Measurements from ENCODE around the gene LRRC75A.

Gene LRRC75A

DNA sequence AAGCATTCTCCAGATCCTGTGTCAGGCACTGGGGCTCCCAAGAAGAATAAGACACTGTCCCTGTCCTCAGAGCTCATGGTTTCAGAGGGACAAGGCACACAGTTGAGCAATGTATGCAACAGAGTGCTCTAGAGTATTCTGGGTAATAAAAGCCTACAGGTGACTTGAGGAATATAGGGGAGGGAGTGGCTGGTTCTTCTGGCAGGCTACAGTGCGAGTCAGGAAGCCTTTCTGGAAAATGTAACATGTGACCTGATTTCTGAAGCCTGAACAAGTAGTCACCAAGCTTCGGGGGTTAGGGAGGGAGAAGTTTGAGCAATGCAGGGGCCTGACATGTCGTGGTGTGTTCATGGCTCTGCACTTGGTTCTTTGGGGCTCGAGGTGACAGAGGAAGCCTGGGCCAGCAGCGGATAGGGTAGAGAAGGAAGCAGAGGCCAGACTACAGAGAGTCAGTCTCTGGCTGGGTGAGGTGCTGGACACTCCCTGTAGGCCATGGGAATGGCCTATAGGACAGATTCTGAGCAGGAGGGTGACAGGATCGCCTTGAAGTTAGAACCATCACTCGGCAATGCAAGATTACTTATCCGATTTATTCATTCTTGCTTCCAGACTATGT is 16.0 kb upstream of the LRRC75A start:
- no peak for DNase-seq (ENCODE audit: low spot score)
- Mint-ChIP-seq H3K9me3 (no peaks in the 10 kb centered on the region), H3K27me3 (ENCODE audit: low read depth) (peaks cover 9% of the 10 kb centered on the region), H3K4me1 (ENCODE audit: low read depth) (no peaks in the 10 kb centered on the region), H3K4me3 (no peak overlapping the region), H3K36me3 (ENCODE audit: low read depth) (no peaks in the 10 kb centered on the region), H3K27ac (no peak overlapping the region)

DNA sequence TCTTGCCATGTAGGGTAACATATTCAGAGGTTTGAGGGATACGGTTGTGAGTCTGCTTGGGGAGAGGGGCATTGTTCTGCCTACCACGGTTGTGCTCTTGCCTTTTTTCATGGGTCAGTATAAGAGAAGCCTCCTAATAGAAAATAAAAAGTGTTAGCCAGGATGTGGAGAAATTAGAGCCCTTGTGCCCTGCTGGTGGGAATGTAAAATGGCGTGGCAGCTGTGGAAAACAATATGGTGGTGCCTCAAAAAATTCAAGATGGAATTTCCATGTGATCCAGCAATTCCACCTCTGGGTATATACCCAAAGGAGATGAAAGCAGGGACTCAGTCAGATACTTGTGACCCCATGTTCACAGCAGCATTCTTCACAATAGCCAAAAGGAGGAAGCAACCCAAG is 14.2 kb upstream of the LRRC75A start:
- Mint-ChIP-seq H3K4me3 (no peak overlapping the region), H3K9me3 (no peaks in the 10 kb centered on the region), H3K27me3 (ENCODE audit: low read depth) (peaks cover 9% of the 10 kb centered on the region), H3K27ac (no peak overlapping the region), H3K4me1 (ENCODE audit: low read depth) (no peaks in the 10 kb centered on the region), H3K36me3 (ENCODE audit: low read depth) (no peaks in the 10 kb centered on the region)
- no peak for DNase-seq (ENCODE audit: low spot score)

DNA sequence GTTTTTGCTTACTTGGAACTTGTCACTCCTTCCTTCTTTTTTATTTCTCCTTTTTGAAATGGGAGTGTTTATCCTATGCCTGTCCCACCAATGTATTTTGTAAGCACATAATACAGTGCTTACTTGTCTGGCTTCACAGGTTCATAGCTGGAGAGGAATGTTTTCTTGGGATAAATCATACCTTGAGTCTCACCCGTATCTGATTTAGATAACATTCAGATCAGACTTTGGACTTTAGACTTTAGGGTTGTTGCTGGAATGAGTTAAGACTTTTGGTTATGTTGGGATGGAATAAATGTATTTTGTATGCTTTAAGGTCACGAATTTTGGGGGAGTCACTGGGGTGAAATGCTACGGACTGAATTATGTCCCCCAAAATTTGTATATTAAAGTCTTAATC is 13.0 kb upstream of the LRRC75A start:
- no peak for DNase-seq (ENCODE audit: low spot score)
- no peak overlapping the region for H3K4me3 Mint-ChIP-seq
- no peaks in the 10 kb centered on the region for H3K4me1 Mint-ChIP-seq (ENCODE audit: low read depth)
- H3K27ac Mint-ChIP-seq, result no peak overlapping the region
- H3K9me3 Mint-ChIP-seq, result no peaks in the 10 kb centered on the region
- peaks cover 9% of the 10 kb centered on the region for H3K27me3 Mint-ChIP-seq (ENCODE audit: low read depth)
- no peaks in the 10 kb centered on the region for H3K36me3 Mint-ChIP-seq (ENCODE audit: low read depth)

DNA sequence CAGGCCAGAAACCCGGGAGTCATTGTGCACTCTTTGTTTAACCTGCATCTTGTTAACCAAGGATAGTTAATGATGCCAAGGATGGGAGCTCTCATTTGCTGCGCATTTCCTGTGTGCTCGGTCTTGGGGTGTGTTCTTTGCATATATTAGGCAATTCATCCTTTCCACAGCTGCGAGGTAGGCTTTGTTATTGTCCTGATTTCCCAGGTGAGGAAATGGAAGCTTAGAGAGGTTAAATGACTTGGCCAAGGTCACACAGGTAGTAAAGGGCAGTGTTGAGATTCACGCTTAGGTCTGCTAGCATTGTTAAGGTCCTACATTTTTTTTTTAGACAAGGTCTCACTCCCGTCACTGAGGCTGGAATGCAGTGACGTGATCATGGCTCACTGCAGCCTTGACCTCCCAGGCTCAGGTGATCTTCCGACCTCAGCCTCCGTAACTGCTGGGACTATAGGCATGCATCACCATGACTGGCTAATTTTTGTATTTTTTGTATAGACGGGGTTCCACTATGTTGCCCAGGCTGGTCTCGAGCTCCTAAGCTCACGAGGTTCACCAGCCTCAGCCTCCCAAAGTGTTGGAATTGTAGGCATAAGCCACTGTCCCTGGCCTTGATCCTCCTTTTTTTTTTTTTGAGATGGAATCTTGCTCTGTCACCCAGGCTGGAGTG is 5.0 kb upstream of the LRRC75A start:
- no peaks in the 10 kb centered on the region for H3K4me1 Mint-ChIP-seq (ENCODE audit: low read depth)
- H3K36me3 Mint-ChIP-seq (ENCODE audit: low read depth), result no peaks in the 10 kb centered on the region
- no peak overlapping the region for H3K4me3 Mint-ChIP-seq
- no peaks in the 10 kb centered on the region for H3K9me3 Mint-ChIP-seq
- H3K27me3 Mint-ChIP-seq (ENCODE audit: low read depth), result peaks cover 50% of the 10 kb centered on the region
- H3K27ac Mint-ChIP-seq, result no peak overlapping the region
- DNase-seq (ENCODE audit: low spot score), result no peak

DNA sequence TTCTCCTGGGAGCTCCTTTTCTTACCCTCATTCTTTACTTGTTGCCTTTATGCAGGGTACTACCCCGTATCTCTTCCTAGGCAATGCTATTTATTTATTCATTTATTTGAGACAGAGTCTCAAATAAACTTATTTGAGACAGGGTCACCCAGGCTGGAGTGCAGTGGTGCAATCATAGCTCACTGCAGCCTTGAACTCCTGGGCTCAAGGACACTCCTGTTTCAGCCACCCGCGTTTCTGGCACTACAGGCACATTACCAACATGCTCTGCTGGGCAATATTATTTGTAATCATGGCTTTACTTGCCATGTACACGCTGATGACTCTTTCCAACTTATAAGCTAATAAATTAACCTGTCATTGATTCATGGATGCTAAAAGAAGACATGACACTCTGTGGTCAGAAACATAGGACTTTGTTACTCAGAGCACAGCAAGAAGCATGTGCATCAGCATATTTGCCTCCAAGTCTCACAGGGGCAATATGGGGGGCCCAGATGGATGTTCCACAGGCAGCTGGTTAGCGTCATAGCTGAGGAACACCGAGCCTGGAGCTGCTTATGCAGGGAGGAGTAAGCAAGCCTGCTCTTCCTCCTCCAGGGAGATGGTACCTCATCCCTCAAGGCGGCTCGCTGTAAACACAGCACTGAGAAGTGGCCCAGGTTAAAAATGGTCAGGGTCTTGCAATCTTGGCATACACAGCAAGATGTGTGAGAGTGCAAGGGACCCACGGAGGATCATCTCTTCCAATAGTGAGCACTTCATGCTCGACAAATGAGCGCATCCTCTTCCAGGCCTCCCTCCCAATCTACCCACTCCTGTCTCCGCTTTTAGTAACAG is 4.2 kb upstream of the LRRC75A start:
- Mint-ChIP-seq H3K4me1 (ENCODE audit: low read depth) (peaks cover under 1% of the 10 kb centered on the region), H3K9me3 (no peaks in the 10 kb centered on the region), H3K4me3 (no peak overlapping the region), H3K27me3 (ENCODE audit: low read depth) (peaks cover 51% of the 10 kb centered on the region), H3K36me3 (ENCODE audit: low read depth) (no peaks in the 10 kb centered on the region), H3K27ac (no peak overlapping the region)
- no peak for DNase-seq (ENCODE audit: low spot score)

DNA sequence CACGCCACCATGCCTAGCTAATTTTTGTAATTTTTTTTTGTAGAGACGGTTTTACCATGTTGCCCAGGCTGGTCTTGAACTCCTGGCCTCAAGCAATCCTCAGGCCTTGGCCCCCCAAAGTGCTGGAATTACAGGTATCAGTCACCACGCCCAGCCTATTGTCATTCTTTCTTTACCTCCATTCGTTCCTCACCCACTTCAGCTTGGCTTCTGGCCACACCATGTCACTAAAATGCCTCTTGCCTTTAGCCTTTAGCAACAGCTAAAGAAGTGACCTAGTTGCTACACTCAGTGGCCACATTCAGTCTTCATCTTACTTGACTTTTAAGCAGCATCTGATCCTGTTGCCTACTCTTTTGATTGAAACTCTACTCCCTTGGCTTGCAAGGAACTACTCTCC is 3.6 kb upstream of the LRRC75A start:
- Mint-ChIP-seq H3K9me3 (no peaks in the 10 kb centered on the region), H3K27me3 (ENCODE audit: low read depth) (peaks cover 57% of the 10 kb centered on the region), H3K4me3 (no peak overlapping the region), H3K4me1 (ENCODE audit: low read depth) (peaks cover 2% of the 10 kb centered on the region), H3K27ac (no peak overlapping the region), H3K36me3 (ENCODE audit: low read depth) (no peaks in the 10 kb centered on the region)
- no peak for DNase-seq (ENCODE audit: low spot score)

DNA sequence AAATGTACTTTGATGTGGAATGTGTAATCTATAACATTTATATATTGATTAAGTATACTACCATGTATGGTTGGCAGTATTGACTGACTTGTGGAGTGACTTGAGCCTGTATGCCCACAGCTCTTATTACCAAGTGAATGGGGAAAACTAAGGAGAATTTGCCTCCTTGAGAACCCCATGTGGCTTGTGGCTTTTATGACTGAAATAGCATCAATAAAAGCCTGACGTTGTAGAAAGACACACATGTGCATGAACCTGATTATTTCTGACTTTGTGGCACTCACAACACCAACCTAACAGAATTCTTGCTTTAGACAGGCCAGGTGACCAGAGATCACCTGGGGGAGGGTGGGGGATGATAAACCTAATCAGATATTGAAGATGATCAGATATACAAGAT is 2.1 kb upstream of the LRRC75A start:
- Mint-ChIP-seq H3K9me3 (no peaks in the 10 kb centered on the region), H3K27me3 (ENCODE audit: low read depth) (peaks cover 70% of the 10 kb centered on the region), H3K4me3 (no peak overlapping the region), H3K36me3 (ENCODE audit: low read depth) (no peaks in the 10 kb centered on the region), H3K4me1 (ENCODE audit: low read depth) (peaks cover 2% of the 10 kb centered on the region), H3K27ac (no peak overlapping the region)
- no peak for DNase-seq (ENCODE audit: low spot score)

DNA sequence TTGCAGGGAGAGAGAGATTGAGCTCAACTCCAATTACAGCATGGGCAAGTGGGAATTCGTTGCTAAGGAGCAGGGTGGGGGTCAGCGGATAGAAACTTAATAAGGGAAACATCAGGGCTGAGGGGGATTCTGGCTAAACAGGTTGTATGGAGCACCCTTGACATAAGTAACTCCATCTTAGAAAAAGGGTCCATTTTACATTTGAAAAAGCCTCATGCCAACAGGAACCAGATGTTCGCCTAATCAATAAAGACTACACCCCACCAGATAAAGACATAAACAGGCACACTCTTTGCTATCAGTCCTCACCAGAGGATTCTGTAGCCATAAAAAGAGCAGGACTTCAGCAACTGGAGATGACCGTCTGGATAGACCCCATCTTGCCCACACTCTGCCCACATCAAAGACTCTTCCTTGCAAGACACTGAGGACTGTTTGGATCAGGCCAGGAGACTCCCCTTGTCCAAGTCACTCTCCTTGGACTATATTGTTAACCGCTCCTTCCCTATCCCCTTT is 1.6 kb upstream of the LRRC75A start:
- H3K36me3 Mint-ChIP-seq (ENCODE audit: low read depth), result no peaks in the 10 kb centered on the region
- no peaks in the 10 kb centered on the region for H3K9me3 Mint-ChIP-seq
- H3K27ac Mint-ChIP-seq, result no peak overlapping the region
- H3K4me3 Mint-ChIP-seq, result no peak overlapping the region
- DNase-seq (ENCODE audit: low spot score), result no peak
- peaks cover 2% of the 10 kb centered on the region for H3K4me1 Mint-ChIP-seq (ENCODE audit: low read depth)
- peaks cover 73% of the 10 kb centered on the region for H3K27me3 Mint-ChIP-seq (ENCODE audit: low read depth)

DNA sequence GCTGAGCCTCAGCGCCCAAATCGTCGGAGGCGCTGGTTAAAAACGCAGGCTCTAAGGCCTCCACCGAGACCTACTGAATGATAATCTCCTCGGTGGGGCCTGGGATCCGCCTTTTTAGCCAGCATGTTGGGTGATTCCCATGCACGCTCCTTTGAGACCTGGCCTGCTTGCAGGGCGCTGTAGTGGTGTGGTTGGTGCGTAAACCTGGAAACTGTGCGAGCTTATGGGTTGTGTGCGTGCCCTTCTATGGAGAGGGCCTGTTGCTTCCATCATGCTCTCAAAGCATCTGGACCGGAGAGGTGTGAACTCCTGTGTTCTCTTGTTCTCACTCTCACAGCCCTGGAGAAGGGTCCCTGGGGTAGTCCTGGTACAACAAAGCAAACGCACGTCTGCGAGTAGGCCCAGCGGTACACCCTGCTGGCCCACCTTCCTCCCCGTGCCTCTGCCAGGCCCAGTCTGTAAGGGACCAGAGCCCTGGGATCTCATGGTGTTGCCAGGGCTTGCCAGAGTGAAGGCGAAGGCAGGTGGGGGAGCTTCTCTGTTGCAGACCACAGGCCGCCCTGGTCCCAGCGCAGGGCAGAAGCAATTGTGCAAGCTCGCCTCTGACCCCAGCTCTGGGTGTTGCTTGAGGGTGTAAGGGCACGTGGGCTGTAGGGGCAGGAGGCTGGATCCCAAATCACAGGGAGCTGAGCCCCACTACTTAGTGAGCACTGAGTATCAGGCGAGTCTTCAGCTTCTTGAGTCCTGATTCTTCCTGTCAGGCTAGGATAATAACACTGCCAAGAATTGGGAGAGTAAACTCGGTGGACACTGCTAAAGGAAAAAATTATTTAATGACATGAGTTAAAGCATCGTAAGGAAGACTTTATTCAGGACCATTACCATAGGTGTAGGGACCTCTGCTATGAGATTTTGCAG is 879 bp upstream of the LRRC75A start:
- H3K4me3 Mint-ChIP-seq, result peak overlapping the region; percentile 74
- peaks cover 66% of the 10 kb centered on the region for H3K27me3 Mint-ChIP-seq (ENCODE audit: low read depth)
- H3K27ac Mint-ChIP-seq, result no peak overlapping the region
- no peaks in the 10 kb centered on the region for H3K36me3 Mint-ChIP-seq (ENCODE audit: low read depth)
- H3K9me3 Mint-ChIP-seq, result no peaks in the 10 kb centered on the region
- peaks cover 2% of the 10 kb centered on the region for H3K4me1 Mint-ChIP-seq (ENCODE audit: low read depth)
- no peak for DNase-seq (ENCODE audit: low spot score)

DNA sequence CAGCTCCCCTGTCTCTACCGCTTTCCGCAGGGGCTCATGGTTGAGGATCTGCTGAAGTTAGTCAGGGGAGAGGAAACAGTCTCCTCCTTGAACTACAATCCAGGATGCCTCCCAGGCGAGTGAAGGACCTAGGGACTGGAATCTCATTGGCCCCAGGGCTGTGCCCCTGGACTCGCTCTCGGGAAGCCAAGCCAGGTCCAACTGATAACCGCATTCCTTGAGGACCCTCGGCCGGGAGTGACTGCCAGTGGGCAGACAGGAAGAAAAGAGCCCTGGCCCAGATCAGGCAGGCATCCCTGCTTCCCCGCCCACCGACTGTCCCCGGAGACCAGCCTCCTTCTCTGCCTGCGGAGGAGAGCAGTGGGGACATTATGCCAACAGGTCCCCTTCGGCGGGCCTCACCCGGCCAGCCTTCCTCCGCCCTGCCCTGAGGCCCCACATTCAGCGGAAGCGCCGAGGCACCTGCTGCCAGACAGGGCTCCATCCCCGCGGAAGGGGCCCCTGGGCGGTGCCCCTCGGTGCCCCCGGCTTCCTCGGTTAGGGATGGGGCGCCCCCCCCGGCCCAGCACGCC is 776 bp downstream of the LRRC75A start:
- DNase-seq (ENCODE audit: low spot score), result peak; percentile 8
- Mint-ChIP-seq H3K27ac (no peak overlapping the region), H3K4me3 (peak overlapping the region; percentile 52), H3K36me3 (ENCODE audit: low read depth) (no peaks in the 10 kb centered on the region), H3K27me3 (ENCODE audit: low read depth) (peaks cover 59% of the 10 kb centered on the region), H3K4me1 (ENCODE audit: low read depth) (peaks cover 2% of the 10 kb centered on the region), H3K9me3 (no peaks in the 10 kb centered on the region)

DNA sequence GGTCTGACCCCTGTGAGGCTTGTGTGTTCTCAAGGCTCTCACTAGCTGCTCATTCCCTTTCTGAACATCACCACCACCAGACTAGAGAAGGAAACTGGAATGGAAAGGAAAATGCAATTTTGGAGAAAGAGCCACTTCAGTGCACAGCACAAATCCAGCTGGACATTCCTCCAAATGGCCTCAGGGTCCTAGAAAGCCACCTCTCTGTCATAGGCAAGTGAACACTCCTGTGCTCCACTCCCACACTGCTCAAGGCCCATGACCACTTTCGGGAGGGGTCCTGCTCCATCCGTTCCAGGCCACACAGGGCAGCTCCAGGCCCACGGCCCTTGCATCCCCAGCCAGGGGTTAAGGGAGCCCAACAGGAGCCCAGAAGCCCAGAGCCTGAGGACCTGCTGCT is 2.6 kb downstream of the LRRC75A start:
- peaks cover 42% of the 10 kb centered on the region for H3K27me3 Mint-ChIP-seq (ENCODE audit: low read depth)
- H3K27ac Mint-ChIP-seq, result no peak overlapping the region
- no peak overlapping the region for H3K4me3 Mint-ChIP-seq
- H3K9me3 Mint-ChIP-seq, result no peaks in the 10 kb centered on the region
- H3K4me1 Mint-ChIP-seq (ENCODE audit: low read depth), result peaks cover 2% of the 10 kb centered on the region
- no peak for DNase-seq (ENCODE audit: low spot score)
- no peaks in the 10 kb centered on the region for H3K36me3 Mint-ChIP-seq (ENCODE audit: low read depth)

DNA sequence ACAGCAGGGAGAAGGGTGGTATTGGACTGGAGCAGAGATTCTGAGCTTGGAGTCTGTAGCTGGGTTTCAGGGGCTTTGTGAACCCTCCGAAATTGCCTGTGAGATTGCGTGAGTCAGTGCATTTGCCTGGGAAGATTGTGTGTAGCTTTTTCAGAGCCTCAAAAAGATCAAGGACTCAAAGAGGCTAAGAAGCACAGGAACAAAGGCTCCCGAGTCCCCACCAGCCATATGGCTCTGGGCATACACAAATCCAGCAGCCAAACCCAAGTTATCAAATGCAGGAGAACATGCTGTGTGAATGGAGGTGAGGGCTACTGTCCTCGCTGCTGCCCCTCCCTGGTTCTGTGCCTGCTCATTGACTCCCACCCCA is 3.0 kb downstream of the LRRC75A start:
- H3K4me3 Mint-ChIP-seq, result no peak overlapping the region
- peaks cover 37% of the 10 kb centered on the region for H3K27me3 Mint-ChIP-seq (ENCODE audit: low read depth)
- DNase-seq (ENCODE audit: low spot score), result no peak
- H3K4me1 Mint-ChIP-seq (ENCODE audit: low read depth), result peaks cover 2% of the 10 kb centered on the region
- no peaks in the 10 kb centered on the region for H3K36me3 Mint-ChIP-seq (ENCODE audit: low read depth)
- H3K9me3 Mint-ChIP-seq, result no peaks in the 10 kb centered on the region
- H3K27ac Mint-ChIP-seq, result no peak overlapping the region

DNA sequence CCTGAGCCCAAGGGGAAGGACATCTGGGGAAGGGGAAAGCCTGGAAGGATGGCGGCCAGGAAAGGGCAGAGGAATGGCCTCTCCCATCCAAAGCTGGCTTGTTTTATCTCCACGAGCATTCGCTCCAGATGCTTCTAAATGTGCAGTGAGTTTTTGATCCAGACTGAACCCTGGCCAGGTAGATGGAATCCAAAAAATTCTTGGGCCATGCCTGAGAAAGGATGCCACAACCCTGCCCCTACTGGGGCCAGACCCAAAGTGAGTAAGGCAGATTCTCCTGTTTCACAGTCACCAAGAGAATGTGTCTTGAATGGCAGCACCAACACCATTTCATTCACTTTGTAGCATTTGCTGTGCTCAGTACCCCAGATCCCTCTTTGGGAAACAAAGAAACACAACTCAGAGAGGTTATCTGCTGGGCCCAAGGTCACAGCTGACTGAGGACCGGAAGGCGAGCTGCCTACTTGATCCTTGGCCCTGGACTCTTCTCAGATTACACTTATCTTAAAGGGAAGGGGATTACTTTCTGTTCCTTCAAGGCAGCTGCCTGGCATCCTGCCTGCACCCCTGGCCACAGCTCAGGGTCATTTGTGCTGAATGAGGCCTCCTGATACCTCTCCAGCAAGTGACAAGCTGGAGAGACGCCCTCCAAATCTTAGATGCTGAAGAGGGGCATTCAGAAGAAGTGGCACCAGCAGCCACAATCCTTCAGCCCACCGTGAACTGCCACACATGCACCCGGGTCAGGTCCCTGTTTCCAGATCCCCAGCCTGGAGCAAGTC is 3.6 kb downstream of the LRRC75A start:
- DNase-seq (ENCODE audit: low spot score), result no peak
- H3K4me1 Mint-ChIP-seq (ENCODE audit: low read depth), result peaks cover 2% of the 10 kb centered on the region
- peaks cover 31% of the 10 kb centered on the region for H3K27me3 Mint-ChIP-seq (ENCODE audit: low read depth)
- no peaks in the 10 kb centered on the region for H3K36me3 Mint-ChIP-seq (ENCODE audit: low read depth)
- no peak overlapping the region for H3K27ac Mint-ChIP-seq
- no peaks in the 10 kb centered on the region for H3K9me3 Mint-ChIP-seq
- no peak overlapping the region for H3K4me3 Mint-ChIP-seq

Measured in T-helper 2 cell treated with Interferon-gamma antibody and Interleukin-4, amounts not matched to agents 5 μg/mL and 100 μg/mL, for 36 hours (primary cell).